HCT116 (cell line): ENCODE data around the gene SH3YL1. TPM values are rescaled to one million over a fixed set of nuclear protein-coding genes. Genes with fewer than 3 reads are reported as not detected.

ENCODE experiments used
- ATAC-seq: fragments of 200-7000 bp; cut with Tn5 transposase; 2 replicates; pipeline ENCODE4 v1.9.1; 2020; ENCODE audit warnings: mild to moderate bottlenecking, moderate library complexity
- BruUV-seq: library from RNA; stranded (reverse); fragments of 400-500 nt; replicated peaks from 2 replicates; lab custom pipeline; 2021; lab: Mats Ljungman, UMichigan
- CTCF ChIA-PET: fragments of 300-600 bp; sonication (Branson Sonifier 250); formaldehyde crosslinking; loops from one replicate; lab custom pipeline; 2021; ENCODE audit warnings: antibody characterized with exemption; lab: Charles Lee
- POLR2A ChIA-PET: fragments of 300-600, 350-600 bp; sonication (Branson Sonifier 250); formaldehyde crosslinking; loops from one replicate; lab custom pipeline; 2021; ENCODE audit warnings: antibody characterized with exemption; lab: Charles Lee
- RAD21 ChIA-PET, 2 experiments: fragments of 300-600 bp; sonication (Branson Sonifier 250); formaldehyde crosslinking; loops; one replicate each; lab custom pipeline; 2023; ENCODE audit warnings: low total read pairs in 2 of 2; ENCODE audit not compliant: uncharacterized antibody in 2 of 2, unreplicated experiment in 2 of 2, low non-redundant PET in 1 of 2; lab: Charles Lee
- DNase-seq: peaks from one replicate; pipeline ENCODE4 v3.0.0-alpha.2; 2010; ENCODE audit warnings: low read depth, low spot score
- H2AFZ ChIP-seq: fragments of 200-600 bp; shearing (Covaris generic), sonication (generic); 2 replicates; pipeline ENCODE4 v1.6.1; 2017; ENCODE audit warnings: low read depth, mixed run types, mixed read lengths, antibody characterized with exemption, low read length; ENCODE audit not compliant: poor library complexity, severe bottlenecking
- H3K27ac ChIP-seq: 2 replicates; pipeline ENCODE4 v1.5.1; 2012; ENCODE audit warnings: low read depth, low read length
- H3K27me3 ChIP-seq: fragments of 200-600 bp; sonication (generic); 2 replicates; pipeline ENCODE4 v1.6.1; 2016; ENCODE audit warnings: mixed run types, low read length, mixed read lengths; ENCODE audit not compliant: insufficient read depth
- H3K36me3 ChIP-seq, 2 experiments: fragments of 200-500 bp in 1 of 2; fragments of 200-600 bp in 1 of 2; sonication (Bioruptor generic) in 1 of 2; sonication (generic) in 1 of 2; 2 replicates each; pipeline versions ENCODE4 v1.5.1 to v1.6.1; 2014 to 2016; ENCODE audit warnings: low read length in 2 of 2, inconsistent platforms in 1 of 2, mixed read lengths in 1 of 2, mixed run types in 1 of 2; ENCODE audit not compliant: insufficient read depth in 2 of 2, control insufficient read depth in 1 of 2
- H3K4me1 ChIP-seq, 2 experiments: fragments of 200-600 bp in 1 of 2; sonication (generic) in 1 of 2; 2 replicates each; pipeline versions ENCODE4 v1.5.1 to v1.6.1; 2012 to 2017; ENCODE audit warnings: low read length in 2 of 2, inconsistent platforms in 1 of 2, mild to moderate bottlenecking in 1 of 2, mixed read lengths in 1 of 2, mixed run types in 1 of 2, moderate library complexity in 1 of 2; ENCODE audit not compliant: insufficient read depth in 2 of 2, control insufficient read depth in 1 of 2
- H3K4me2 ChIP-seq: fragments of 200-600 bp; sonication (generic); 2 replicates; pipeline ENCODE4 v1.6.1; 2017; ENCODE audit warnings: mixed run types, low read length, mixed read lengths
- H3K4me3 ChIP-seq, 2 experiments: fragments of 200-600 bp in 1 of 2; sonication (generic) in 1 of 2; replicated peaks in 1 of 2; 2 replicates each; pipeline ENCODE4 v1.5.1; 2011 to 2016; ENCODE audit warnings: low read length in 2 of 2, control low read depth in 1 of 2, low read depth in 1 of 2, mild to moderate bottlenecking in 1 of 2, mixed read lengths in 1 of 2, mixed run types in 1 of 2
- H3K79me2 ChIP-seq: fragments of 200-600 bp; sonication (generic); 2 replicates; pipeline ENCODE4 v1.6.1; 2017; ENCODE audit warnings: mild to moderate bottlenecking, mixed run types, low read length, moderate library complexity, mixed read lengths; ENCODE audit not compliant: insufficient read depth
- H3K9ac ChIP-seq: fragments of 200-600 bp; sonication (generic); 2 replicates; pipeline ENCODE4 v1.6.1; 2016; ENCODE audit warnings: low read length, mixed read lengths
- H3K9me2 ChIP-seq: fragments of 200-600 bp; sonication (generic), shearing (Covaris generic); 2 replicates; pipeline ENCODE4 v1.6.1; 2017; ENCODE audit warnings: mixed run types, mild to moderate bottlenecking, moderate library complexity; ENCODE audit not compliant: insufficient read depth
- H3K9me3 ChIP-seq, 2 experiments: fragments of 200-500 bp in 1 of 2; fragments of 200-600 bp in 1 of 2; sonication (Bioruptor generic) in 1 of 2; sonication (generic) in 1 of 2; 2 replicates each; pipeline ENCODE4 v1.6.1; 2014 to 2017; ENCODE audit warnings: low read length in 2 of 2, mixed read lengths in 2 of 2, inconsistent platforms in 1 of 2, low read depth in 1 of 2, mild to moderate bottlenecking in 1 of 2, mixed run types in 1 of 2, moderate library complexity in 1 of 2; ENCODE audit not compliant: control insufficient read depth in 1 of 2, insufficient read depth in 1 of 2
- H4K20me1 ChIP-seq: fragments of 200-600 bp; sonication (generic), shearing (Covaris generic); 2 replicates; pipeline ENCODE4 v1.6.1; 2017; ENCODE audit warnings: mixed run types, mild to moderate bottlenecking, moderate library complexity; ENCODE audit not compliant: insufficient read depth
- CBX3 ChIP-seq: IDR thresholded peaks from 2 replicates; pipeline ENCODE4 v1.6.1; 2012; ENCODE audit warnings: low read depth
- CEBPB ChIP-seq: IDR thresholded peaks from 2 replicates; pipeline ENCODE4 v1.6.1; 2012; ENCODE audit warnings: low read depth
- ELF1 ChIP-seq: IDR thresholded peaks from 2 replicates; pipeline ENCODE4 v1.6.1; 2012; ENCODE audit warnings: low read depth, borderline replicate concordance
- EZH2 ChIP-seq: fragments of 200-600 bp; sonication (generic); IDR thresholded peaks from 2 replicates; pipeline ENCODE4 v1.6.1; 2017; ENCODE audit warnings: antibody characterized with exemption, mixed run types
- EZH2phosphoT487 ChIP-seq: fragments of 200-600 bp; IDR thresholded peaks from 2 replicates; pipeline ENCODE4 v1.6.1; 2018; ENCODE audit warnings: antibody characterized with exemption, borderline replicate concordance
- FOSL1 ChIP-seq: IDR thresholded peaks from 2 replicates; pipeline ENCODE4 v1.6.1; 2012; ENCODE audit warnings: low read depth
- JUND ChIP-seq: IDR thresholded peaks from 2 replicates; pipeline ENCODE4 v1.6.1; 2012
- SIN3A ChIP-seq: IDR thresholded peaks from 2 replicates; pipeline ENCODE4 v1.6.1; 2012; ENCODE audit warnings: low read depth
- SP1 ChIP-seq: IDR thresholded peaks from 2 replicates; pipeline ENCODE4 v1.6.1; 2012; ENCODE audit warnings: low read depth
- SRF ChIP-seq: IDR thresholded peaks from 2 replicates; pipeline ENCODE4 v1.6.1; 2012; ENCODE audit warnings: low read depth
- TCF7L2 ChIP-seq: IDR thresholded peaks from 2 replicates; pipeline ENCODE4 v1.7.0; 2011; ENCODE audit warnings: borderline replicate concordance, inconsistent platforms; ENCODE audit not compliant: insufficient read depth, insufficient read length; ENCODE audit errors: extremely low read depth
- ZFX ChIP-seq: fragments of 450-650 bp; IDR thresholded peaks from 2 replicates; pipeline ENCODE4 v1.6.1; 2017
- intact Hi-C: fragments of 100-400 bp; cut with micrococcal nuclease; formaldehyde crosslinking; loops from 2 replicates; pipeline ENCODE4 v1.10.0; 2022
- total RNA-seq: library from RNA; stranded (reverse); gene quantifications from one replicate; pipeline ENCODE4 v1.2.1, GENCODE V29; 2021; ENCODE audit not compliant: unreplicated experiment
- TF ChIP-seq, protein P1 (sequence below): IDR thresholded peaks from 2 replicates; pipeline ENCODE4 v1.6.1; 2012
- TF ChIP-seq, protein P2 (sequence below): IDR thresholded peaks from 2 replicates; pipeline ENCODE4 v1.6.1; 2012
- TF ChIP-seq, protein P3 (sequence below), 3 experiments: fragments of 200-600 bp in 1 of 3; sonication (generic) in 1 of 3; IDR thresholded peaks in 2 of 3; conservative IDR thresholded peaks in 1 of 3; 2 replicates each; pipeline ENCODE4 v1.5.1; 2012 to 2017; ENCODE audit warnings: low read depth in 2 of 3, low read length in 2 of 3, antibody characterized with exemption in 1 of 3, borderline replicate concordance in 1 of 3, control low read depth in 1 of 3, mild to moderate bottlenecking in 1 of 3, mixed read lengths in 1 of 3, mixed run types in 1 of 3, moderate library complexity in 1 of 3; ENCODE audit not compliant: insufficient read depth in 1 of 3
- TF ChIP-seq, protein P4 (sequence below): IDR thresholded peaks from 2 replicates; pipeline ENCODE4 v1.6.1; 2012; ENCODE audit warnings: low read depth

Gene SH3YL1
- total RNA-seq, 1 experiment from 2014 or later = 32.8 TPM

DNA sequence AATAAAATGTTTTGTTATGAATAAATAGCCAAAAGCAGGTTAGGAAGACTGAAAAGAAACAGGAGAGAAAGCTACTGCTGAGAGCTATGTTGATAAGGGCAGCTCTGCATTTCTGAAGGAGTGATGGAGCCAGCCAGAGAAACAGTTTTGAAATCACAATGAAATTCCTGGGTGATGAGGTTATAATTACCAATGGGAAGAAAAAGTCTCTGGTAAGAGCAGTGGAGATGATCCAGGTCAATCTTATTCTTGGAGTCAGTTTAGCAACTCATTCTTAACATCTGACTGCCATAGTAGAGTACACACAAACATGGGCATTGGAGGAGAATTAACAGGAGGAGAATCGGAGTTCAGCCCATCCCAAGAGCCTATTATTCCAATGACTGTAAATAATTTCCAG, 21.7 kb upstream of the SH3YL1 start:
- H3K4me2 ChIP-seq = no peak overlapping the region

DNA sequence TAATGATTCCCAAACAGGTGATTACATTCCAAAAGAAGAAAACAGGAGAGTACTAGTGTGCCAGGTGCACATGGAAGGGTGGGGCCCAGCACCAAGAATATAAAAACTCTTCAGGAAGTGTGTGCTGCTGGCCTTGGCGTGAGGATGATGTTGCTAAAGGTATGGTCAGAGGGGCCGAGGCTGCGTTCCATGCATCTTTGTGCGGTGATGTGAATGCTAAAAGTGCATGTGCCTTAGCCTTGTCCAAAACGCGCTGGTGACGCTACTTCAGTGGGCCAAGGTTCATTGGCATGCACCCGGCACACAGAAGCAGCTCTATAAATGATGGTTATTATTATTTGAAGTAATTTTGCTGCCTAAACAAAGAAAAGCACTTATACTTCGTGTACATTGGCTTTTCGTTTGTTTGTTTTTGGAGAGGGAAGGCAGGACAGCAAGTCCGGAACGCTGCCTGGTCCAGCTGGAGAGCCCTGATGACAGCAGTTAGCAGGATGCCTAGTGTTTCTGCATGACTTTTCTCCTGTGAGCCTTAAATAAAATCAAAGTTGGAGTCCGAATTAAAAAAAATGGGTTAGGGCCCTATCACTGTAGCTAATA, 21.2 kb upstream of the SH3YL1 start:
- H3K9me3 ChIP-seq = no peaks in the 10 kb centered on the region
- DNase-seq (no peak), ATAC-seq (no peak)
- no peaks in the 10 kb centered on the region for H3K4me1 ChIP-seq
- H3K36me3 ChIP-seq = peaks cover 7 to 14% of the 10 kb centered on the region in 2 experiments; a peak in 2 of 4 replicates
- 0 out of 2 replicates have a peak, but pooled peaks cover 1% of the 10 kb centered on the region for H4K20me1 ChIP-seq
- H2AFZ ChIP-seq = no peak overlapping the region
- intact Hi-C loops = no loop called here
- ChIA-PET RAD21 (no interaction called here), CTCF (no interaction called here), POLR2A (no interaction called here)
- no peaks in the 10 kb centered on the region for H3K9me2 ChIP-seq
- no TSS peak for BruUV-seq
- H3K4me2 ChIP-seq = no peak overlapping the region
- no peak overlapping the region for H3K9ac ChIP-seq
- H3K4me3 ChIP-seq = no peak overlapping the region
- H3K79me2 ChIP-seq = peaks cover 10% of the 10 kb centered on the region; the same call in 1 of the 2 replicates
- no peaks in the 10 kb centered on the region for H3K27me3 ChIP-seq
- no peak overlapping the region for H3K27ac ChIP-seq
- no peak for TF ChIP-seq SRF
- TF ChIP-seq JUND = no peak
- TF ChIP-seq, protein P1, sequence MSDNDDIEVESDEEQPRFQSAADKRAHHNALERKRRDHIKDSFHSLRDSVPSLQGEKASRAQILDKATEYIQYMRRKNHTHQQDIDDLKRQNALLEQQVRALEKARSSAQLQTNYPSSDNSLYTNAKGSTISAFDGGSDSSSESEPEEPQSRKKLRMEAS = no peak
- TF ChIP-seq, protein P2, sequence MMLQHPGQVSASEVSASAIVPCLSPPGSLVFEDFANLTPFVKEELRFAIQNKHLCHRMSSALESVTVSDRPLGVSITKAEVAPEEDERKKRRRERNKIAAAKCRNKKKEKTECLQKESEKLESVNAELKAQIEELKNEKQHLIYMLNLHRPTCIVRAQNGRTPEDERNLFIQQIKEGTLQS = no peak
- TF ChIP-seq EZH2 = no peak
- TF ChIP-seq, protein P3, sequence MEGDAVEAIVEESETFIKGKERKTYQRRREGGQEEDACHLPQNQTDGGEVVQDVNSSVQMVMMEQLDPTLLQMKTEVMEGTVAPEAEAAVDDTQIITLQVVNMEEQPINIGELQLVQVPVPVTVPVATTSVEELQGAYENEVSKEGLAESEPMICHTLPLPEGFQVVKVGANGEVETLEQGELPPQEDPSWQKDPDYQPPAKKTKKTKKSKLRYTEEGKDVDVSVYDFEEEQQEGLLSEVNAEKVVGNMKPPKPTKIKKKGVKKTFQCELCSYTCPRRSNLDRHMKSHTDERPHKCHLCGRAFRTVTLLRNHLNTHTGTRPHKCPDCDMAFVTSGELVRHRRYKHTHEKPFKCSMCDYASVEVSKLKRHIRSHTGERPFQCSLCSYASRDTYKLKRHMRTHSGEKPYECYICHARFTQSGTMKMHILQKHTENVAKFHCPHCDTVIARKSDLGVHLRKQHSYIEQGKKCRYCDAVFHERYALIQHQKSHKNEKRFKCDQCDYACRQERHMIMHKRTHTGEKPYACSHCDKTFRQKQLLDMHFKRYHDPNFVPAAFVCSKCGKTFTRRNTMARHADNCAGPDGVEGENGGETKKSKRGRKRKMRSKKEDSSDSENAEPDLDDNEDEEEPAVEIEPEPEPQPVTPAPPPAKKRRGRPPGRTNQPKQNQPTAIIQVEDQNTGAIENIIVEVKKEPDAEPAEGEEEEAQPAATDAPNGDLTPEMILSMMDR (IDR thresholded peaks at IDR 0.05 in 2 of 3, conservative IDR thresholded peaks at IDR 0.05 in 1 of 3; ENCODE audit: borderline replicate concordance in 1 of 3, insufficient read depth in 1 of 3, low read depth in 2 of 3, low read length in 2 of 3) = no peak
- TF ChIP-seq SIN3A = no peak
- TF ChIP-seq TCF7L2 = no peak
- no peak for TF ChIP-seq CBX3
- TF ChIP-seq, protein P4, sequence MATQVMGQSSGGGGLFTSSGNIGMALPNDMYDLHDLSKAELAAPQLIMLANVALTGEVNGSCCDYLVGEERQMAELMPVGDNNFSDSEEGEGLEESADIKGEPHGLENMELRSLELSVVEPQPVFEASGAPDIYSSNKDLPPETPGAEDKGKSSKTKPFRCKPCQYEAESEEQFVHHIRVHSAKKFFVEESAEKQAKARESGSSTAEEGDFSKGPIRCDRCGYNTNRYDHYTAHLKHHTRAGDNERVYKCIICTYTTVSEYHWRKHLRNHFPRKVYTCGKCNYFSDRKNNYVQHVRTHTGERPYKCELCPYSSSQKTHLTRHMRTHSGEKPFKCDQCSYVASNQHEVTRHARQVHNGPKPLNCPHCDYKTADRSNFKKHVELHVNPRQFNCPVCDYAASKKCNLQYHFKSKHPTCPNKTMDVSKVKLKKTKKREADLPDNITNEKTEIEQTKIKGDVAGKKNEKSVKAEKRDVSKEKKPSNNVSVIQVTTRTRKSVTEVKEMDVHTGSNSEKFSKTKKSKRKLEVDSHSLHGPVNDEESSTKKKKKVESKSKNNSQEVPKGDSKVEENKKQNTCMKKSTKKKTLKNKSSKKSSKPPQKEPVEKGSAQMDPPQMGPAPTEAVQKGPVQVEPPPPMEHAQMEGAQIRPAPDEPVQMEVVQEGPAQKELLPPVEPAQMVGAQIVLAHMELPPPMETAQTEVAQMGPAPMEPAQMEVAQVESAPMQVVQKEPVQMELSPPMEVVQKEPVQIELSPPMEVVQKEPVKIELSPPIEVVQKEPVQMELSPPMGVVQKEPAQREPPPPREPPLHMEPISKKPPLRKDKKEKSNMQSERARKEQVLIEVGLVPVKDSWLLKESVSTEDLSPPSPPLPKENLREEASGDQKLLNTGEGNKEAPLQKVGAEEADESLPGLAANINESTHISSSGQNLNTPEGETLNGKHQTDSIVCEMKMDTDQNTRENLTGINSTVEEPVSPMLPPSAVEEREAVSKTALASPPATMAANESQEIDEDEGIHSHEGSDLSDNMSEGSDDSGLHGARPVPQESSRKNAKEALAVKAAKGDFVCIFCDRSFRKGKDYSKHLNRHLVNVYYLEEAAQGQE = no peak
- TF ChIP-seq EZH2phosphoT487 = no peak
- TF ChIP-seq FOSL1 = no peak
- no peak for TF ChIP-seq ZFX
- TF ChIP-seq SP1 = no peak

More for the DNA sequence above, 21.7 kb upstream of the SH3YL1 start:
- Histone ChIP-seq H4K20me1 (no peaks in the 10 kb centered on the region), H3K27ac (no peak overlapping the region), H3K9me2 (no peaks in the 10 kb centered on the region), H3K79me2 (peaks cover 5% of the 10 kb centered on the region; the same call in 1 of the 2 replicates), H3K9ac (no peak overlapping the region), H3K4me1 (no peaks in the 10 kb centered on the region), H3K27me3 (no peaks in the 10 kb centered on the region), H2AFZ (no peak overlapping the region), H3K4me3 (no peak overlapping the region), H3K36me3 (peaks cover 3 to 9% of the 10 kb centered on the region in 2 experiments; a peak in 1 of 4 replicates), H3K9me3 (no peaks in the 10 kb centered on the region)
- CTCF ChIA-PET = no interaction called here
- POLR2A ChIA-PET = no interaction called here
- TF ChIP-seq CEBPB (no peak), ZFX (no peak), ELF1 (no peak), FOSL1 (no peak), EZH2 (no peak), EZH2phosphoT487 (no peak)
- DNase-seq (no peak), ATAC-seq (no peak)
- intact Hi-C loops = no loop called here
- RAD21 ChIA-PET = no interaction called here
- no TSS peak for BruUV-seq
